ENCODE results near the gene SLC9B1.
"Not testable (repeated sequence)": the region's sequence is repeated elsewhere in the genome, so short reads cannot be mapped to it uniquely, and the experiment has no call there.

Gene SLC9B1

GRCh38 chr4:103008875-103009729 lies 10.4 kb downstream of the SLC9B1 start:
- peak; percentile 30 for DNase-seq

- DNase-seq: no peak
These were observed 17.0 kb downstream of the SLC9B1 start for GRCh38 chr4:103002551-103002950.

GRCh38 chr4:102994803-102995202 lies 24.7 kb downstream of the SLC9B1 start:
- no peak for DNase-seq

GRCh38 chr4:102993985-102994384 lies 25.5 kb downstream of the SLC9B1 start:
- not testable (repeated sequence) for DNase-seq

- no peak for DNase-seq
These were observed 31.0 kb downstream of the SLC9B1 start for GRCh38 chr4:102988429-102989020.

GRCh38 chr4:102981005-102981404 lies 38.5 kb downstream of the SLC9B1 start:
- DNase-seq: no peak

GRCh38 chr4:102961813-102962212 lies 57.7 kb downstream of the SLC9B1 start:
- not testable (repeated sequence) for DNase-seq

- DNase-seq: no peak
These were observed 60.0 kb downstream of the SLC9B1 start for GRCh38 chr4:102959496-102959895.

GRCh38 chr4:102945066-102945465 lies 74.4 kb downstream of the SLC9B1 start:
- DNase-seq: no peak

GRCh38 chr4:102938063-102938462 lies 81.4 kb downstream of the SLC9B1 start:
- DNase-seq: not testable (repeated sequence)

GRCh38 chr4:102935716-102936115 lies 83.8 kb downstream of the SLC9B1 start:
- no peak for DNase-seq

GRCh38 chr4:102919697-102920096 lies 99.8 kb downstream of the SLC9B1 start:
- DNase-seq: not testable (repeated sequence)

GRCh38 chr4:102918859-102919258 lies 100.6 kb downstream of the SLC9B1 start:
- DNase-seq: no peak

- DNase-seq: no peak
These were observed 117.7 kb downstream of the SLC9B1 start for GRCh38 chr4:102901804-102902203.

GRCh38 chr4:102897610-102898009 lies 121.9 kb downstream of the SLC9B1 start:
- DNase-seq: not testable (repeated sequence)

GRCh38 chr4:102896547-102896946 lies 123.0 kb downstream of the SLC9B1 start:
- not testable (repeated sequence) for DNase-seq

GRCh38 chr4:102889866-102890265 lies 129.6 kb downstream of the SLC9B1 start:
- DNase-seq: not testable (repeated sequence)

GRCh38 chr4:102888570-102888969 lies 130.9 kb downstream of the SLC9B1 start:
- DNase-seq: not testable (repeated sequence)

- DNase-seq: no peak
These were observed 136.2 kb downstream of the SLC9B1 start for GRCh38 chr4:102883278-102883677.

- no peak for DNase-seq
These were observed 138.2 kb downstream of the SLC9B1 start for GRCh38 chr4:102881343-102881742.

- no peak for DNase-seq
These were observed 140.6 kb downstream of the SLC9B1 start for GRCh38 chr4:102878901-102879300.

GRCh38 chr4:102878349-102878748 lies 141.2 kb downstream of the SLC9B1 start:
- not testable (repeated sequence) for DNase-seq

GRCh38 chr4:102877477-102878106 lies 141.9 kb downstream of the SLC9B1 start:
- DNase-seq: not testable (repeated sequence)

- no peak for DNase-seq
These were observed 147.7 kb downstream of the SLC9B1 start for GRCh38 chr4:102871772-102872171.
